Lung (tissue), 12 donors: ENCODE data around the gene DIP2C. TPM values are rescaled to one million over a fixed set of nuclear protein-coding genes. Genes with fewer than 3 reads are reported as not detected.

Experiments used
- ATAC-seq: fragments of 200-7000 bp; cut with Tn5 transposase; one replicate; pipeline ENCODE4 v1.9.1; 2020; ENCODE audit warnings: moderate number of reproducible peaks; ENCODE audit not compliant: insufficient read depth, low FRiP score
- DNase-seq, 3 donors: peaks; one replicate each; pipeline ENCODE4 v3.0.0-alpha.2; 2013 to 2017
- H3K27ac ChIP-seq, 2 donors: one replicate each; pipeline ENCODE4 v1.5.1; 2013; ENCODE audit warnings: mild to moderate bottlenecking in 2 of 2, moderate library complexity in 2 of 2, control low read depth in 1 of 2, inconsistent platforms in 1 of 2, low read depth in 1 of 2, low read length in 1 of 2
- H3K27me3 ChIP-seq, 3 donors: one replicate each; pipeline ENCODE4 v1.5.1; 2013; ENCODE audit warnings: low read length in 2 of 3; ENCODE audit not compliant: control insufficient read depth in 3 of 3, insufficient read depth in 3 of 3
- H3K36me3 ChIP-seq, 4 donors: one replicate each; pipeline ENCODE4 v1.5.1; 2013; ENCODE audit warnings: low read length in 4 of 4, mild to moderate bottlenecking in 1 of 4, moderate library complexity in 1 of 4; ENCODE audit not compliant: control insufficient read depth in 4 of 4, insufficient read depth in 4 of 4
- H3K4me1 ChIP-seq, 5 donors: one replicate each; pipeline ENCODE4 v1.5.1; 2013; ENCODE audit warnings: low read length in 5 of 5, mild to moderate bottlenecking in 2 of 5, moderate library complexity in 1 of 5; ENCODE audit not compliant: control insufficient read depth in 5 of 5, insufficient read depth in 5 of 5
- H3K4me3 ChIP-seq: one replicate; pipeline ENCODE4 v1.5.1; 2013; ENCODE audit warnings: mild to moderate bottlenecking, control low read depth, moderate library complexity
- H3K9ac ChIP-seq, 2 donors: one replicate each; pipeline ENCODE4 v1.5.1; 2013; ENCODE audit warnings: low read length in 2 of 2, control low read depth in 1 of 2; ENCODE audit not compliant: insufficient read depth in 1 of 2
- H3K9me3 ChIP-seq, 4 donors: one replicate each; pipeline ENCODE4 v1.5.1; 2013; ENCODE audit warnings: low read length in 3 of 4, mild to moderate bottlenecking in 1 of 4, moderate library complexity in 1 of 4; ENCODE audit not compliant: control insufficient read depth in 4 of 4, insufficient read depth in 3 of 4
- WGBS, 2 donors: extraction: QIAGEN DNeasy Blood & Tissue Kit; methylation state at CpG; one replicate each; pipeline ENCODE4 v1.1.7; 2013; 5-methylcytosine and 5-hydroxymethylcytosine counted together
- polyA plus RNA-seq, 2 donors: library from polyadenylated mRNA; stranded (reverse); fragments of 200-250 nt; gene quantifications; one replicate each; pipeline ENCODE4 v1.2.1, GENCODE V29; 2013
- total RNA-seq, 2 donors: library from RNA; depleted of rRNA in 1 of 2; stranded (reverse); fragments of >200 nt in 1 of 2; gene quantifications; one replicate each; pipeline ENCODE4 v1.2.1, GENCODE V29; 2014 to 2021
- TF ChIP-seq, protein P1 (sequence below): IDR thresholded peaks from 2 replicates; pipeline ENCODE4 v1.5.1; 2012; ENCODE audit warnings: mild to moderate bottlenecking; ENCODE audit errors: control extremely low read depth, extremely low read depth
- donor health status: control.
- donor health status: control.
- donor health status: Bipolar disorder and iron deficiency.
- donor health status: healthy.
- donor health status: DM: yes; HTN: yes; CAD: no.

Gene DIP2C
- total and polyA plus RNA-seq, 4 donors: 3.6 to 20.0 (median 9.5) TPM

DNA sequence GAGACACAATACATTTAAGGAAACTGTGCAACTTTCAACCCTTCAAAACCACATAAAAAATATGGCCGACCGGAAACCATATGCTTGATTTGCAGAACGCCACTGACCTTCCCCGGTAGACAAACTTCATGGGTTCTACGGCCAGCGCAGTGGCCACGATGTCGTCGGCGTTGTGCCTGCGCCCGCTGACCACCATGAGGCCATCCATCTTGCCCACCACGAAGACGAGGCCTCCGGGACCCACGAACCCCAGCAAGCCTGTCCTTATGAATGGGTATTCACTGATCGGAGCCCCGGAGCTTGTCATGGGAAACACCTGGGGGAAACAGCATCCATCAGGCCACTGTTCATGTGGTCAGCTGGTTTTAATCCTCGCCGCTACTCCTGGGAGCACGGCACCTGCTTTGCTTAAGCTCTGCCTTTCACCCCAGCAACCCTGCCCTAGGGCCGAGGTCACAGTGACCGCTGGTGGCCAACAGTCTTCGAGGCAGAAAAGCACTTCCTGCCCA, 325.1 kb downstream of the DIP2C start:
- H3K9ac ChIP-seq: no peak overlapping the region
- H3K9me3 ChIP-seq: no peaks in the 10 kb centered on the region
- WGBS, 2 donors: 96% methylated on average over 24 of the region's 24 CpGs
- no peak for ATAC-seq
- H3K4me1 ChIP-seq: peaks cover 0 to under 1% (median 0%) of the 10 kb centered on the region in 5 donors
- peaks cover 12 to 45% (median 35%) of the 10 kb centered on the region in 4 donors for H3K36me3 ChIP-seq
- TF ChIP-seq, protein P1, sequence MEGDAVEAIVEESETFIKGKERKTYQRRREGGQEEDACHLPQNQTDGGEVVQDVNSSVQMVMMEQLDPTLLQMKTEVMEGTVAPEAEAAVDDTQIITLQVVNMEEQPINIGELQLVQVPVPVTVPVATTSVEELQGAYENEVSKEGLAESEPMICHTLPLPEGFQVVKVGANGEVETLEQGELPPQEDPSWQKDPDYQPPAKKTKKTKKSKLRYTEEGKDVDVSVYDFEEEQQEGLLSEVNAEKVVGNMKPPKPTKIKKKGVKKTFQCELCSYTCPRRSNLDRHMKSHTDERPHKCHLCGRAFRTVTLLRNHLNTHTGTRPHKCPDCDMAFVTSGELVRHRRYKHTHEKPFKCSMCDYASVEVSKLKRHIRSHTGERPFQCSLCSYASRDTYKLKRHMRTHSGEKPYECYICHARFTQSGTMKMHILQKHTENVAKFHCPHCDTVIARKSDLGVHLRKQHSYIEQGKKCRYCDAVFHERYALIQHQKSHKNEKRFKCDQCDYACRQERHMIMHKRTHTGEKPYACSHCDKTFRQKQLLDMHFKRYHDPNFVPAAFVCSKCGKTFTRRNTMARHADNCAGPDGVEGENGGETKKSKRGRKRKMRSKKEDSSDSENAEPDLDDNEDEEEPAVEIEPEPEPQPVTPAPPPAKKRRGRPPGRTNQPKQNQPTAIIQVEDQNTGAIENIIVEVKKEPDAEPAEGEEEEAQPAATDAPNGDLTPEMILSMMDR: no peak
- DNase-seq: no peak
- no peaks in the 10 kb centered on the region for H3K27me3 ChIP-seq
- H3K27ac ChIP-seq: no peak overlapping the region
- no peak overlapping the region for H3K4me3 ChIP-seq

DNA sequence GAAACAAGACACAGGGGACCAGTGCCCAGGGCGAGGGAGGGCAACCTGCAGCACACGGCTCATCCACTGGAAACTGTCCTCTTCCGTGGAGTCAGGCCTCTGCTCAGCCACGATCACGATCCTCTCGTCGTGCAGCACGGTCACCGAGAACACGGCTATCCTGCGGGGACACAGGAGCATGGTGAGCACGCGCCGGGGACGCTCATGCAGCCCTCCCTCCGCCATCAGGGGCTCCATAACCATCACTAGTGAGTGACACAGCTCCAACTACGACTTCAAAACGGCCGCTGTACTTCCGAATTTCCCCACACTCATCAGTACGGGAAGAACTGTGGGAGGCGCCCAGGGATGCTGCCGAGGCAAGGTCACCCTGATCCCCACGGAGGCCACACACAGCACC, 326.3 kb downstream of the DIP2C start:
- Histone ChIP-seq H3K4me3 (no peak overlapping the region), H3K9me3 (no peaks in the 10 kb centered on the region), H3K4me1 (no peaks in the 10 kb centered on the region), H3K9ac (no peak overlapping the region), H3K27me3 (no peaks in the 10 kb centered on the region), H3K27ac (no peak overlapping the region), H3K36me3 (peaks cover 12 to 38% (median 29%) of the 10 kb centered on the region in 4 donors)
- TF ChIP-seq, protein P1: no peak
- 96% methylated on average over 24 of the region's 24 CpGs for WGBS, 2 donors
- no peak for ATAC-seq
- DNase-seq: no peak

DNA sequence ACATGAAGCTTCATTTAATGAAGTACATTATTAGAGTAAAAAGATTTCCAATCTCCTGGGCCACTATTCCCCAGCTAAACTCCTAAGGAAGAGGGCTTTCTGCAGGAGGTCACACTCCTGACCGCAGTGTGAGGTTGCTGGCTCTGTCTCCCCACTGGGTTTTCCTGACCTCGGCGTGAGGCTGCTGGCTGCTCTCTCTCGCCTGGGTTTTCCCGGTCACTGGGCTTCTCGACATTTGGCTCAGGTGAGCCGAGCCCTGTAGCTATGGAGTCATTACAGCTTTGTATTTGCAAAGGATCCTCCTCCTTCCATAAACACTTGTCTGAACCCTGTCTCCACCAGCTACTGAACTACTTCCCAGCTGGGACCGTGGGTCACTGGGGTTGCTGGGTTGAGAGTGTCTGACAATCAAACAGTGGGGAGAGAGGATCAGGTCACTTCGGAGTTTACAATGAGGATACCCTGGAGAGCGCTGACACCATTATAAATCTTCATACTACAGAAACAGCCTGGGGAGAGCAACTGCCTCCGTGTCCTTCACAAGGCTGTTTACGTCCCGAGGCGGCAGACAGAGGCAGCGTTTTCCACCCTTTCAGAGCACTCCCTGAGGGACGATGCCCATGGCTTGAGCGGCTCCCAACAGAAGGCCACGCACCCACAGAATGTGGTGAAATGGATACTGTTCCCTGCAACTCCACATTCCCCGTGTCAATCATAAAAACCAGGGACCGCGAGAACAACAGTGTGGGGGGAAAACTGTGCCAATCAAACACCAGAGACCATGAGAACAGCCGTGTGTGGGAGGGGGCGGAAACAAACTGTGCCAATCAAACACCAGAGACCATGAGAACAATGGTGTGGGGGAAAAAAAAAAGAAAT, 328.0 kb downstream of the DIP2C start:
- ATAC-seq (no peak), DNase-seq (peak in 1 of 3 donors; percentile 18)
- H3K4me1 ChIP-seq: no peaks in the 10 kb centered on the region
- H3K27me3 ChIP-seq: no peaks in the 10 kb centered on the region
- TF ChIP-seq, protein P1: no peak
- no peak overlapping the region for H3K27ac ChIP-seq
- no peak overlapping the region for H3K4me3 ChIP-seq
- peaks cover 12 to 42% (median 30%) of the 10 kb centered on the region in 4 donors for H3K36me3 ChIP-seq
- H3K9me3 ChIP-seq: no peaks in the 10 kb centered on the region
- no peak overlapping the region for H3K9ac ChIP-seq
- 79% methylated on average over 23 of the region's 23 CpGs for WGBS, 2 donors
